Activated CD8-positive, alpha-beta T cell treated with anti-CD3 and anti-CD28 coated beads, Interleukin-2, amount 10 ng/mL, durations not matched to agents 7 days and 5 days (primary cell): ENCODE results near the gene IDNK. TPM values are rescaled to one million over a fixed set of nuclear protein-coding genes. Genes with fewer than 3 reads are reported as not detected.
A peak's percentile ranks its signal among the peaks of the same experiment; 100 is the strongest.
"Not testable (repeated sequence)": the region's sequence is repeated elsewhere in the genome, so short reads cannot be mapped to it uniquely, and the experiment has no call there.

Experiments
- ATAC-seq: fragments of 150-1000 bp; cut with Tn5 transposase; one replicate; pipeline ENCODE4 v1.10.0; 2021; ENCODE audit warnings: moderate library complexity
- CTCF ChIA-PET: fragments of 350-600 bp; sonication (Branson Sonifier 250); formaldehyde crosslinking; loops from one replicate; lab custom pipeline; 2021; ENCODE audit warnings: antibody characterized with exemption; lab: Charles Lee
- POLR2A ChIA-PET: fragments of 350-600 bp; sonication (Branson Sonifier 250); formaldehyde crosslinking; loops from one replicate; lab custom pipeline; 2021; ENCODE audit warnings: antibody characterized with exemption; lab: Charles Lee
- DNase-seq: peaks from one replicate; pipeline ENCODE4 v3.0.0-alpha.2; 2020
- H3K27ac Mint-ChIP-seq: one replicate; pipeline ENCODE4 v1.8.0; 2021; ENCODE audit warnings: mild to moderate bottlenecking, mixed read lengths
- H3K27me3 Mint-ChIP-seq: one replicate; pipeline ENCODE4 v1.8.0; 2021; ENCODE audit warnings: low read depth, mixed read lengths
- H3K36me3 Mint-ChIP-seq: one replicate; pipeline ENCODE4 v1.8.0; 2021; ENCODE audit warnings: low read depth, mixed read lengths
- H3K4me1 Mint-ChIP-seq: one replicate; pipeline ENCODE4 v1.8.0; 2021; ENCODE audit warnings: low read depth, mixed read lengths
- H3K4me3 Mint-ChIP-seq: one replicate; pipeline ENCODE4 v1.8.0; 2021; ENCODE audit warnings: mild to moderate bottlenecking, mixed read lengths
- H3K9me3 Mint-ChIP-seq: one replicate; pipeline ENCODE4 v1.8.0; 2022; ENCODE audit warnings: mixed read lengths; ENCODE audit not compliant: insufficient read depth
- total RNA-seq, 2 experiments: library from RNA; stranded (reverse); gene quantifications; one replicate each; pipeline ENCODE4 v1.2.3, GENCODE V29; 2021

Gene IDNK
- total RNA-seq, 2 experiments from 2014 or later: 5.4 to 6.8 TPM

DNA sequence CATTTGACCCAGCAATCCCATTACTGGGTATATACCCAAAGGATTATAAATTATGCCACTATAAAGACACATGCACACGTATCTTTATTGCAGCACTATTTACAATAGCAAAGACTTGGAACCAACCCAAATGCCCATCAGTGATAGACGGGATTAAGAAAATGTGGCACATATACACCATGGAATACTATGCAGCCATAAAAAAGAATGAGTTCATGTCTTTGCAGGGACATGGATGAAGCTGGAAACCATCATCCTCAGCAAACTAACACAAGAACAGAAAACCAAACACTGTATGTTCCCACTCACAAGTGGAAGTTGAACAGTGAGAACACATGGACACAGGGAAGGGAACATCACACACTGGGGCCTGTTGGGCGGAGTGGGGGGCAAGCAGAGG lies 9.6 kb upstream of the IDNK start:
- H3K4me3 Mint-ChIP-seq, ATAC-seq, H3K27me3 Mint-ChIP-seq, POLR2A ChIA-PET, DNase-seq, H3K27ac Mint-ChIP-seq, H3K36me3 Mint-ChIP-seq, CTCF ChIA-PET, H3K9me3 Mint-ChIP-seq, H3K4me1 Mint-ChIP-seq: not testable (repeated sequence)

DNA sequence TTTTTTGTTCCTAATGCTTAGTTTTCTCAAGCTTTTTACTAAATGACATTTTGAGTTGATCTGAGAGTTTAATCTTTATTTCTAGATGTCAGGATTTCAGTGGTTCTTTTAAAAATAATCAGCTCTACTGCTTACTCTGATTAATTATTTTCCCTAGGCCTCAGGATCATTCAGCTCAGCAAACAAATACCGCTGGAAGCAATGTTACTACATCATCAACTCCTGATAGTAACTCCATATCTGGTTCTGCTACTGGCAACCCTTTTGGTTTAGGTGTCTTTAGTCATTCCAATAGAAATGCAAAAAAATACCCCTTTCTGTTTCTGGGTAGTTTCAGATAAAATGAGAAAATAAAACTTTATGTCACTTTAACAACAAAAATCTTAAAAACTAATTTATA lies 5.6 kb upstream of the IDNK start:
- no peak for DNase-seq
- ChIA-PET CTCF (interaction anchor here (0.8 to 1.1 kb wide), 2 partner anchors 32 to 293 kb away, joined by 3 to 4 read pairs; no protein-coding TSS in a partner anchor), POLR2A (no interaction called here)
- no peak for ATAC-seq
- Mint-ChIP-seq H3K36me3 (no peaks in the 10 kb centered on the region), H3K4me1 (peaks cover 7% of the 10 kb centered on the region), H3K27ac (no peak overlapping the region), H3K27me3 (peaks cover 8% of the 10 kb centered on the region), H3K9me3 (no peaks in the 10 kb centered on the region), H3K4me3 (no peak overlapping the region)

DNA sequence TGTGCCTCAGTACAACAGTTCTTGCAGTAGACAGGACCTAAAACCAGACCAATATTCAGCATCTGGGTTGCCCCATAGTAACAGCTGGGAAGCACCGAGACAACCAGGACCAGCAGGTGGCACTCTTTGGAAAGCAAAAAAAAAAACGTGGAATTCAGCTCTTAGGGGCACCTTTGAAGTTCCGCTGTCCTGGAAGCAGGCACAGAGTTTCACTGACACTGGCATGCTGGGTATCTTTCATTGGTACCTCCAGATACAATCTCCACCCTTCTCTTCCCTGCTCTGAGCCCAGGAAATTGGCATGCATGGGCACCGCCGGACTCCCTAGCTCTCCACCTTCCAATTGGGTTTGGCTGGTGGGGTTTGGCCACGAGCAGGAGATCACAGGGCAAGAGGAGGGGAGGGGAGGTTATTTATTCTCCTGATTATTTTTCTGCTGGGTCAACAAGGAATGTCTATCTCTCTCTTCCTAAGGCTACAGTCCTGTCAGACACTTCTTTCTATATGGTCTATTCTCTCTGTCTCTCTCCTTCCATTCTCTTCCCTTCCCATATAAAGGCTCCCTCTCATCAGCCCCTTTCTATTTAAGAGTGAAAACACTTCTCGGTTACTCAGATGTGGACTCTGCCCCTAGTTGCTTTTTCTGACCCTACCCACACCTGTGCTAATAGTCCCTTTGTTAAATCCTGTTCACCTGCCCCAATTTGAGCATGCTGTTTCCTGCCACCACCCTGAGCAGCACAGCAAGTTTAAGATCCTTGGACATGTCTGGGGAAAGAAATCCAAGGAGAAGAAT lies 1.9 kb upstream of the IDNK start:
- ATAC-seq (no peak), DNase-seq (peak; percentile 49)
- Mint-ChIP-seq H3K4me1 (peaks cover 30% of the 10 kb centered on the region), H3K27me3 (peaks cover 8% of the 10 kb centered on the region), H3K9me3 (no peaks in the 10 kb centered on the region), H3K27ac (no peak overlapping the region), H3K36me3 (peaks cover 10% of the 10 kb centered on the region), H3K4me3 (no peak overlapping the region)
- ChIA-PET CTCF (interaction anchor here (0.6 to 2.9 kb wide), 20 partner anchors 10 to 330 kb away, joined by 3 to 40 read pairs (median 4); partner anchors contain the start of gene UBQLN1), POLR2A (interaction anchor here (0.6 to 1.7 kb wide), 6 partner anchors 28 to 352 kb away, joined by 3 to 5 read pairs (median 3); partner anchors contain the start of gene UBQLN1)

- ATAC-seq (peak; percentile 59), DNase-seq (peak; percentile 23)
- H3K4me3 Mint-ChIP-seq: peak overlapping the region; percentile 85
- H3K9me3 Mint-ChIP-seq: no peaks in the 10 kb centered on the region
- peaks cover 32% of the 10 kb centered on the region for H3K4me1 Mint-ChIP-seq
- H3K27ac Mint-ChIP-seq: peak overlapping the region; percentile 95
- H3K27me3 Mint-ChIP-seq: peaks cover 8% of the 10 kb centered on the region
- ChIA-PET POLR2A (interaction anchor here (1.2 to 3.3 kb wide), 4 partner anchors 14 to 85 kb away, joined by 3 to 38 read pairs (median 6); partner anchors contain the start of gene UBQLN1), CTCF (interaction anchor here (1.7 to 2.8 kb wide), 5 partner anchors 27 to 290 kb away, joined by 7 to 23 read pairs (median 12); partner anchors contain the start of gene UBQLN1)
- peaks cover 15% of the 10 kb centered on the region for H3K36me3 Mint-ChIP-seq
Observed at GRCh38 chr9:83622433-83622938, 457 bp upstream of the IDNK start.

DNA sequence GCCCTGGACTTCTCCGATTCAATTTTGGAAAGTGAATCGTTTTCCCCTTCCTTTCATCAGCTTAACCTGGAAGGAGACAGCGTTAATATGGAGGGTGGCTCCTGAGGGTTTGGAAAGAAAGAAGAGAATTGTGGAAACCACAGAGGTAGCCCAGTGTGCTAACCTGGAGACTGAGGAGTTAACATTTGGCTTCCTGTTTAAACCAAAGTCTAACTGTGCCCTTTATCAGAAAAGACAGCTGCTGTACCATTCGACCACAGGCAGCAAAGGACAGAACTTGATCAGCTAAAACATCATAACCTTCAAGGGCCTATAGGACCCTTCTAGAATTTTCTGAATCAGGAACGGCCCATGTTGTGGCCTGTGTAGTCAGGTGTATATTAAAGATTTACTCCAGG lies 735 bp downstream of the IDNK start:
- CTCF ChIA-PET: interaction anchor here (0.7 to 2.4 kb wide), 12 partner anchors 10 to 289 kb away, joined by 3 to 23 read pairs (median 5); partner anchors contain the start of gene UBQLN1
- Mint-ChIP-seq H3K36me3 (peaks cover 17% of the 10 kb centered on the region), H3K27me3 (peaks cover 6% of the 10 kb centered on the region), H3K4me3 (peak overlapping the region; percentile 85), H3K4me1 (peaks cover 32% of the 10 kb centered on the region), H3K27ac (peak overlapping the region; percentile 95), H3K9me3 (no peaks in the 10 kb centered on the region)
- peak; percentile 22 for ATAC-seq
- POLR2A ChIA-PET: interaction anchor here (0.7 to 3.3 kb wide), 12 partner anchors 9 to 670 kb away, joined by 3 to 38 read pairs (median 4); partner anchors contain the start of genes HNRNPK, KIF27, RMI1 and UBQLN1
- peak; percentile 33 for DNase-seq

GRCh38 chr9:83625178-83625577 lies 2.2 kb downstream of the IDNK start:
- Mint-ChIP-seq H3K27ac (no peak overlapping the region), H3K36me3 (peaks cover 24% of the 10 kb centered on the region), H3K4me3 (no peak overlapping the region), H3K4me1 (peaks cover 32% of the 10 kb centered on the region), H3K9me3 (no peaks in the 10 kb centered on the region), H3K27me3 (peaks cover 2% of the 10 kb centered on the region)
- ChIA-PET CTCF (interaction anchor here (1.5 kb wide), 1 partner anchor 24 kb away, joined by 5 read pairs; no protein-coding TSS in a partner anchor), POLR2A (interaction anchor here (1.7 to 3.3 kb wide), 3 partner anchors 15 to 355 kb away, joined by 7 to 38 read pairs (median 7); partner anchors contain the start of genes HNRNPK, RMI1 and UBQLN1)
- no peak for ATAC-seq
- no peak for DNase-seq

- DNase-seq (no peak), ATAC-seq (no peak)
- Mint-ChIP-seq H3K4me1 (peaks cover 21% of the 10 kb centered on the region), H3K9me3 (no peaks in the 10 kb centered on the region), H3K27ac (no peak overlapping the region), H3K36me3 (peaks cover 24% of the 10 kb centered on the region), H3K4me3 (no peak overlapping the region), H3K27me3 (no peaks in the 10 kb centered on the region)
- CTCF ChIA-PET: interaction anchor here (1.2 kb wide), 1 partner anchor 31 kb away, joined by 3 read pairs; no protein-coding TSS in a partner anchor
- POLR2A ChIA-PET: interaction anchor here (1.0 kb wide), 1 partner anchor 15 kb away, joined by 3 read pairs; no protein-coding TSS in a partner anchor
Observed at GRCh38 chr9:83628540-83628939, 5.6 kb downstream of the IDNK start.

GRCh38 chr9:83629433-83630104 lies 6.6 kb downstream of the IDNK start:
- H3K4me1 Mint-ChIP-seq: peaks cover 10% of the 10 kb centered on the region
- DNase-seq (no peak), ATAC-seq (no peak)
- peaks cover 18% of the 10 kb centered on the region for H3K36me3 Mint-ChIP-seq
- no peaks in the 10 kb centered on the region for H3K27me3 Mint-ChIP-seq
- H3K4me3 Mint-ChIP-seq: no peak overlapping the region
- POLR2A ChIA-PET: interaction anchor here (1.0 kb wide), 1 partner anchor 14 kb away, joined by 3 read pairs; no protein-coding TSS in a partner anchor
- CTCF ChIA-PET: no interaction called here
- no peaks in the 10 kb centered on the region for H3K9me3 Mint-ChIP-seq
- H3K27ac Mint-ChIP-seq: no peak overlapping the region

DNA sequence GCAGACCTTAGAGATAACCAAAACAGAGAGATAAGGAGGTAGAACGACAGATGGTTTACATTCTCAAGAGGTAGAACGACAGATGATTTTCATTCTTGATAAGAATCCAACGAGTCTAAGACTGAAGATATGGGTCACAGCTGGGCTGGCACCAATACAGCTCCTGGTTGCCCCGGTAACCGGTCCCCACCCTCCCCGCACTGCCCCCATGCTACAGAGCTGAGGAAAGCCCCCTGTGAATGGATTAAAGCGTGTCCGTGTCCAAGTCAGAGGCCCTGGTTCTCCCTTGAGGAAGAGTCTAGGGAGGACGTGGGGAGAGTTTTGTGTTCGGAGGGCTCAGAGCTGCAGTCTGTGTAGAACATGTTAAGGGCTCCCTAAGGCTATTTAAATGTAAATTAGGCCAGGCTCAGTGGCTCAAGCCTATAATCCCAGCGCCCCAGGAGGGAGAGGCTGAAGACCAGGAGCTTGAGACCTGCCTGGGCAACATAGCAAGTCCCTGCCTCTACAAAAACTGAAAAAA lies 8.1 kb downstream of the IDNK start:
- POLR2A ChIA-PET: interaction anchor here (0.6 kb wide), 1 partner anchor 111 kb away, joined by 3 read pairs; no protein-coding TSS in a partner anchor
- peaks cover 14% of the 10 kb centered on the region for H3K36me3 Mint-ChIP-seq

GRCh38 chr9:83633255-83633654 lies 10.3 kb downstream of the IDNK start:
- H3K27ac Mint-ChIP-seq: no peak overlapping the region
- ChIA-PET POLR2A (interaction anchor here (1.0 kb wide), 1 partner anchor 9 kb away, joined by 6 read pairs; no protein-coding TSS in a partner anchor), CTCF (interaction anchor here (1.3 to 1.6 kb wide), 2 partner anchors 9 to 16 kb away, joined by 3 to 6 read pairs; no protein-coding TSS in a partner anchor)
- H3K4me3 Mint-ChIP-seq: no peak overlapping the region
- peaks cover 8% of the 10 kb centered on the region for H3K36me3 Mint-ChIP-seq
- H3K9me3 Mint-ChIP-seq: no peaks in the 10 kb centered on the region
- DNase-seq (no peak), ATAC-seq (no peak)
- no peaks in the 10 kb centered on the region for H3K4me1 Mint-ChIP-seq
- H3K27me3 Mint-ChIP-seq: no peaks in the 10 kb centered on the region

More for the DNA sequence above, 8.1 kb downstream of the IDNK start:
- no peaks in the 10 kb centered on the region for H3K27me3 Mint-ChIP-seq
- no peak for DNase-seq
- no peaks in the 10 kb centered on the region for H3K9me3 Mint-ChIP-seq
- CTCF ChIA-PET: interaction anchor here (1.1 to 1.6 kb wide), 2 partner anchors 10 kb away, joined by 3 to 4 read pairs; no protein-coding TSS in a partner anchor
- H3K27ac Mint-ChIP-seq: no peak overlapping the region
- peaks cover 3% of the 10 kb centered on the region for H3K4me1 Mint-ChIP-seq
- no peak overlapping the region for H3K4me3 Mint-ChIP-seq
- ATAC-seq: no peak
